LNCaP clone FGC (cell line): ENCODE measurements around the gene KIF6.

ENCODE experiments used
- DNase-seq: peaks from one replicate; pipeline ENCODE4 v3.0.0-alpha.2; 2011; ENCODE audit warnings: low read depth
- H3K4me3 ChIP-seq: 2 replicates; pipeline ENCODE4 v1.5.1; 2011; ENCODE audit warnings: mild to moderate bottlenecking, low read depth, low read length, control low read depth
- CTCF ChIP-seq: IDR thresholded peaks from 2 replicates; pipeline ENCODE4 v1.5.1; 2012; ENCODE audit warnings: mild to moderate bottlenecking; ENCODE audit not compliant: control insufficient read depth, insufficient read depth; ENCODE audit errors: extremely low read depth

KIF6 gene

GRCh38 chr6:39498096-39498495 is 227.1 kb downstream of the KIF6 start:
- no peak for TF ChIP-seq CTCF
- no peak overlapping the region for H3K4me3 ChIP-seq
- DNase-seq: no peak

GRCh38 chr6:39496915-39497314 is 228.3 kb downstream of the KIF6 start:
- no peak for DNase-seq
- no peak overlapping the region for H3K4me3 ChIP-seq
- no peak for TF ChIP-seq CTCF

- no peak overlapping the region for H3K4me3 ChIP-seq
- no peak for DNase-seq
- no peak for TF ChIP-seq CTCF
Observed at GRCh38 chr6:39496456-39496855, 228.8 kb downstream of the KIF6 start.

- no peak for DNase-seq
- no peak overlapping the region for H3K4me3 ChIP-seq
- no peak for TF ChIP-seq CTCF
Observed at GRCh38 chr6:39495640-39496039, 229.6 kb downstream of the KIF6 start.

- TF ChIP-seq CTCF: no peak
- no peak overlapping the region for H3K4me3 ChIP-seq
- DNase-seq: no peak
Observed at GRCh38 chr6:39494998-39495397, 230.2 kb downstream of the KIF6 start.

- H3K4me3 ChIP-seq: no peak overlapping the region
- no peak for TF ChIP-seq CTCF
- DNase-seq: no peak
Observed at GRCh38 chr6:39493777-39494176, 231.4 kb downstream of the KIF6 start.

GRCh38 chr6:39493174-39493573 is 232.0 kb downstream of the KIF6 start:
- no peak overlapping the region for H3K4me3 ChIP-seq
- no peak for DNase-seq
- TF ChIP-seq CTCF: no peak
